22Rv1 (cell line): Measurements from ENCODE around the gene TPCN2.

Experiments used
- H3K27ac ChIP-seq: fragments of 450-650 bp; 2 replicates; pipeline ENCODE4 v1.5.1; 2017
- CTCF ChIP-seq: fragments of 450-650 bp; IDR thresholded peaks from 2 replicates; pipeline ENCODE4 v1.5.1; 2017; ENCODE audit warnings: mild to moderate bottlenecking
- ZFX ChIP-seq: fragments of 450-650 bp; IDR thresholded peaks from 2 replicates; pipeline ENCODE4 v1.6.1; 2017; ENCODE audit warnings: antibody characterized with exemption, borderline replicate concordance

Gene TPCN2

DNA sequence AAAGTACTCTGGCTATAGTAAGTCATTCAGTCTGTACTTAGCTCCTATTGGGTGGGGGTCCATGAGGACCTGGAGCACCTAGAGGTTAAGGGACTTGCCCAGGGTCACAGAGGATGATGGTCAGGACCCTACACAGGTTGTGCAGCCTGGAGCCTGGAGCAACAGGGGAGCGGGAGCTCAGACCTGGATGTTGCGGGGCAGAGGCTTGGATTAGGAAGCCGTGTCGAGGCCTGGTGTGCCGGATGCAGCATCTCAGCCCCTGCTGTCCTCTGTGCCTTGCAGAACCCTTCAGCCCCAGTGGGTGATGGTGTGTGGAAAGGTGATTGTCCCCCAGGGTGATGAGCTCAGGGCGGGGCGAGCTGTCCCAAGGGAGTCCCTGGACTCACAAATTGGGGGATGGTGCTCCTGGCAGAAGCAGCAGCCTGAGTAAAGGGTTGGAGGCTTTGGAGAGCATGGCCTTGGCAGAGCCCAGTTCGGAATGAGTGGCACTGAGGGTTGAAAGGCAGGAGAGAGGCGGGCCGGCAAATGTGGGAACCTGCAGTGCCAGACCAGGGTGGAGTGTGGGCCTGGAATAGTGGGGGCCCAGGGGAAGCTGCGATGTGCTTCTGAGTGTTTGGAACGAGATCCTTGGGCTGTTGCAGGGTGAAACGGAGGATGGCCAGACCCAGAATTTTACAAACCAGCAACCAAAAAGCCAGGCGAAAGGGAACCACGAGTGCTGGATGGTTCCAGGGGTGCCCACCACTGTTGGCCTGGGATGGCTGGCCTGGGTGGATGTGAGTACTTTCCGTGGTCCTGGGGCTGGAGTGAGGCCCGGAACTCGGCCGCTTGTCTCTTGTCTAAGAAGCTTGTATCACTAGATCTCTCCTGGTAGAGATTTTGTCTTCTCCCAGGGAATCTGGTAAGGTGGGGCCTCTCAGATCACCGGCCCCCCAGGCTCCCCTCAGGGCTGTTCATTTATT, 2.9 kb downstream of the TPCN2 start:
- TF ChIP-seq CTCF (no peak), ZFX (no peak)
- H3K27ac ChIP-seq = no peak overlapping the region

DNA sequence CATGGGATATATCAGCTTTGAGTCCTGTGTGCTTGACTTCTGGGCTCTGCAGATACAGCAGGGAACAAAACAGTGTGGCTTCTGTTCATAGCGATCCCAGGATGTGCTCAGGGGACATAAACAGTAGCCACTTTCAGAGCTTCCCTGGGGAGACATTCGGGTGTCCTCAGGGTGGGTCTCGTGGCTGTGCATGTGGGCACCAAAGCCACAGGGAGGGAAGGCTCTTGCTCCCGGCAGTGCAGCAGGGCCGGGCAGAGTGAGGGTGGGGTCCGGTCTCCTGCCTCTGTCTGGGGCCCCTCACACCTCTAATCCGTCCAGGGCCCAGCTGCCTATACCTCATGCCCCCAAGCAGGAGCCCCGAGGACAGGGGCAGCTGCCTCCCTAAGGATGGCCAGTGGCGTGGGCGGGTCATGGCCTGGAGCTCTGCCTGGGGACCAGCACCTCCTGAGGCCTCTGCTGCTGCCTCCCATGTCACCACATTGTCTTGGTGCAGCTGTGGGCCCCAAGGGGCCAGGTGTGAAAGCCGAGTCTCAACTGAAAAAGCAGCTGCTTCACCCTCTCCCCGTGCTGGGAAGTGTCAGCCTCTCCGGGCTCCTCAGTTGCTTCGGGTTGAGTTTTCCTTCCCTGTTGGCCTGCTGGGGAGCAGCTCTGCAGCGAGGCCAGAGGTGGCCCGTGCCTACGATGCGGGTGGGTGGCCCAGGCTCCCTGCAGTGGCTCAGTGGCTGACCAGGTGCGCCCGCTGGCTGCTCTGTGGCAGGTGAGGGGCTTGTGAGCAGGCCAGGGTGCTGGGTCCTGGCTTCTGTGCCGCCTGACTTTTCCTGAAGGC, 3.8 kb downstream of the TPCN2 start:
- TF ChIP-seq ZFX (no peak), CTCF (no peak)
- H3K27ac ChIP-seq = no peak overlapping the region

GRCh38 chr11:69053169-69053477, 4.4 kb downstream of the TPCN2 start:
- TF ChIP-seq CTCF (no peak), ZFX (no peak)
- no peak overlapping the region for H3K27ac ChIP-seq

DNA sequence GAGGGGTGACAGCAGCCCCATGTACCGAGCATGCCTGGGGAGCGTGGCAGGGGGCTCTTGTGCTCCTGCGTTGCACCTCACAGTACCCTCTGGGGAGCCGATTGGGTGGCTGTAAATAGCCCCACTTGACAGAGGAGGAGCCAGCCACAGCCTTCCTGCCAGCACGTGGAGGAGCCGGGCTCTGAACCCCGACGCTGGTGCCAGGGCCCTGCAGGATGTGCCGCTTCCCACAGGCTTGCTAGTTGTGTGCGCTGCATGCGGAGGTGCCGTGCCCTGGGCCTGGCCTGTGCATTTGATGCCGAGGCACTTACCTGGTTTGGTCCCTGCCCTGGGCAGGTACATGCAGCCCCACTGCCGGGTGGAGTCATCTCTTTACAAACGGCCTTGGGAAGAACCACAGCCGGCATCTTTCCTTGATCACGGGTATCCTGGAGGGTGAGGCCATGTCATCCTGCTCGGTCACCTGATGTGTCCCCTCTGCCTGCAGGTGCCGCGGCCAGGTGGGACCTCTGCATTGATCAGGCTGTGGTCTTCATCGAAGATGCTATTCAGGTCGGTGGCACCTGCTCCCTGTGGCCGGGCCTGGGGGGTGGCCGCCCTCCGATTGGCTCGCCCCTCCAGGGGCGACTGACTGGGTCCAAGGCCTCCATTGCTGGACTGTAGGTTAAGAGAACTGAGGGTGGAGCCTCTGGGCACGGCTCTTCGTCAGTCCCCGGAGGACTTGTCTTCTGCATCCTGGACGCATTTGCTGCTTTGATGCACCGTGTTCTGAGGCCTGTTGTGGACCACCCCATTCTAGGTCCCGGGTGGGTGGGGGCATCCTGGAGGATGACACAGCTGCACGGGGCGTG, 5.0 kb downstream of the TPCN2 start:
- peak overlapping the region; percentile 91 for H3K27ac ChIP-seq
- TF ChIP-seq ZFX = no peak
- no peak for TF ChIP-seq CTCF

DNA sequence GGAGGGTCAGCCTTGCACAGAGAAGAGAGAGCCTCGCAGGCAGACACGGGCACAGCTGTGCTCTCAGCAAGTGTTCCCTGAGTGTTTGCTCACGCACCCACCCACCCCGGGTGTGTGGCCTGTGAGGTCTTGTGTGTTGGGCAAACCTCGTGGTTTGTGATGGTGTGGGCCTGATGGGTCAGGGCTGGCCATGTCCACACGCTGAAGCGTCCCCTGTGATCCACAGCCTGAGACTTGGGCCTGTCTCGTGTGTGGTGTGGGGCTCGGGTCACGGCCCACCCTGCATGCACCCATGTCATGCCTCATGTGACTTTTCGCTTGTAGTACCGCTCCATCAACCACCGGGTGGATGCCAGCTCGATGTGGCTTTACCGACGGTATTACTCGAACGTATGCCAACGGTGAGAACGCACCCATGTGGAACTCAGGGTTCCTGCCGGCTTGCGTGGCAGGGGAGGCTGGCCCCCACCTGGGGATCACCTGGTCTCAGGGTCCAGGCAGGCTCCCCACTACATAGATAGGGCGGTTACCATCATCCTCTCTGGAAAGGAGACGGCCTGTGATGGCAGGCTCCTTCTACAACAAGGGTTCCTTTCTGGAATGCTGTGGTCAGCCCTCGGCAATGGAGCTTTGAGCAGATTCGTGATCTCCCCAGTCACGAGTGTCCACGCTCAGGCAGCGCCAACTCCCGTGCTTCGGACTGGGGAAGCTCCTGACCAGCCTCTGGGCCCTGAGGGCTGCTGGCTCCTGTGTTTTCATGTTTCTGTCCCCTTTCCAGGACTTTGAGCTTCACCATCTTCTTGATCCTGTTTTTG, 5.9 kb downstream of the TPCN2 start:
- TF ChIP-seq ZFX (no peak), CTCF (0 out of 2 replicates have a peak, but pooled peaks have one; percentile 5)
- H3K27ac ChIP-seq = peak overlapping the region; percentile 91

GRCh38 chr11:69055212-69055586, 6.5 kb downstream of the TPCN2 start:
- H3K27ac ChIP-seq = peak overlapping the region; percentile 91
- TF ChIP-seq ZFX = no peak
- no peak for TF ChIP-seq CTCF
